Panc1 (cell line): ENCODE data around the gene DLGAP3. TPM values are rescaled to one million over a fixed set of nuclear protein-coding genes. Genes with fewer than 3 reads are reported as not detected.

Source experiments
- ATAC-seq: fragments of 200-7000 bp; cut with Tn5 transposase; 2 replicates; pipeline ENCODE4 v1.9.1; 2020; ENCODE audit warnings: mild to moderate bottlenecking, moderate library complexity
- BruUV-seq: library from RNA; stranded (reverse); fragments of 400-500 nt; replicated peaks from 2 replicates; lab custom pipeline; 2021; lab: Mats Ljungman, UMichigan
- CTCF ChIA-PET: fragments of 300-600 bp; sonication (Branson Sonifier 250); formaldehyde crosslinking; loops from one replicate; lab custom pipeline; 2022; ENCODE audit warnings: antibody characterized with exemption; lab: Charles Lee
- POLR2A ChIA-PET: fragments of 300-600 bp; sonication (Branson Sonifier 250); formaldehyde crosslinking; loops from one replicate; lab custom pipeline; 2022; ENCODE audit warnings: antibody characterized with exemption; lab: Charles Lee
- DNase-seq: peaks from one replicate; pipeline ENCODE4 v3.0.0-alpha.2; 2010; ENCODE audit warnings: low read depth, low spot score
- H3K27ac ChIP-seq: 2 replicates; pipeline ENCODE4 v1.5.1; 2011; ENCODE audit warnings: mild to moderate bottlenecking, low read length, inconsistent platforms
- H3K27me3 ChIP-seq: fragments of 200-500 bp; sonication (Bioruptor generic); 2 replicates; pipeline ENCODE4 v1.6.0; 2014; ENCODE audit warnings: low read length, inconsistent platforms; ENCODE audit not compliant: control insufficient read depth, insufficient read depth
- H3K36me3 ChIP-seq: fragments of 200-500 bp; sonication (Bioruptor generic); 2 replicates; pipeline ENCODE4 v1.5.1; 2014; ENCODE audit warnings: inconsistent platforms, mild to moderate bottlenecking, low read length, moderate library complexity; ENCODE audit not compliant: control insufficient read depth, insufficient read depth
- H3K4me1 ChIP-seq: 2 replicates; pipeline ENCODE4 v1.5.1; 2011; ENCODE audit warnings: inconsistent platforms, mild to moderate bottlenecking, low read length, moderate library complexity; ENCODE audit not compliant: control insufficient read depth, insufficient read depth
- H3K4me3 ChIP-seq, 2 experiments: 2 replicates each; pipeline ENCODE4 v1.5.1; 2011 to 2012; ENCODE audit warnings: low read depth in 2 of 2, low read length in 2 of 2, mild to moderate bottlenecking in 2 of 2, inconsistent platforms in 1 of 2, moderate library complexity in 1 of 2
- H3K9me3 ChIP-seq: fragments of 200-500 bp; sonication (Bioruptor generic); 2 replicates; pipeline ENCODE4 v1.5.1; 2014; ENCODE audit warnings: low read depth, mild to moderate bottlenecking, inconsistent platforms, low read length, moderate library complexity; ENCODE audit not compliant: control insufficient read depth, insufficient read depth
- POLR2AphosphoS5 ChIP-seq: IDR thresholded peaks from 2 replicates; pipeline ENCODE4 v1.6.1; 2012; ENCODE audit warnings: mild to moderate bottlenecking, low read depth, low read length, moderate library complexity
- SIN3A ChIP-seq: IDR thresholded peaks from 2 replicates; pipeline ENCODE4 v1.6.1; 2012; ENCODE audit warnings: low read depth, mild to moderate bottlenecking, low read length, moderate library complexity, borderline replicate concordance; ENCODE audit not compliant: insufficient read depth
- TCF7L2 ChIP-seq: IDR thresholded peaks from 2 replicates; pipeline ENCODE4 v1.6.1; 2011; ENCODE audit warnings: mild to moderate bottlenecking, low read depth, low read length, inconsistent platforms
- in situ Hi-C: cut with HindIII; loops from 2 replicates; pipeline ENCODE4 v1.10.0; 2016; ENCODE audit warnings: low sequenced_read_pairs, low pct_unique_long_range_greater_than_20kb
- intact Hi-C: fragments of 100-400 bp; cut with micrococcal nuclease; formaldehyde crosslinking; loops from one replicate; pipeline ENCODE4 v1.10.0; 2022; ENCODE audit not compliant: unreplicated experiment
- total RNA-seq: library from RNA; stranded (reverse); gene quantifications from one replicate; pipeline ENCODE4 v1.2.1, GENCODE V29; 2021; ENCODE audit not compliant: unreplicated experiment
- TF ChIP-seq, protein P1 (sequence below): fragments of 450-650 bp; IDR thresholded peaks from 2 replicates; pipeline ENCODE4 v1.5.1; 2017; ENCODE audit warnings: mild to moderate bottlenecking
- TF ChIP-seq, protein P2 (sequence below), 2 experiments: IDR thresholded peaks; 2 replicates each; pipeline ENCODE4 v1.6.1; 2011 to 2012; ENCODE audit warnings: low read depth in 2 of 2, control low read depth in 1 of 2, low read length in 1 of 2, mild to moderate bottlenecking in 1 of 2, moderate library complexity in 1 of 2; ENCODE audit not compliant: insufficient read depth in 1 of 2

The DLGAP3 gene
- total RNA-seq, 1 experiment from 2014 or later = 0.87 TPM

DNA sequence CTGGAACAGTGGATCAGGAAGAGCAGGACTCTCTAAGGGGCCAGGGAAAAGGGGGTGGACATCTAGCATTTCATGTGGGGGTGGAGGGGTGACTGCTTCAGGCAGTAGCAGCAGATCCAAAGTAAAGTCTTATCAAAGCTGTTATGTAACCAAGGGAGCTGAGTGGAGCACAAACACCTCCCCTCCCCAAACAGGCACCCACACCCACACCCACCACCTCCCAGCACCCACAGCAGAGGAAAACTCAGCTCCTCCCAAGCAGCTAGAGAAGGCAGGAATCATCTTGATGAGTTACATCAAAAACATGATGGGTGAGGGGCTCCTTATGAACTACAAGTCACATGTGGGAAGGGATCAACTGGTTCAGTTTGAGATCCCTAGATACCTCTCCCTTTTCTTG is 6.0 kb downstream of the DLGAP3 start:
- no peaks in the 10 kb centered on the region for H3K4me1 ChIP-seq
- intact Hi-C loops = no loop called here
- TF ChIP-seq, protein P1, sequence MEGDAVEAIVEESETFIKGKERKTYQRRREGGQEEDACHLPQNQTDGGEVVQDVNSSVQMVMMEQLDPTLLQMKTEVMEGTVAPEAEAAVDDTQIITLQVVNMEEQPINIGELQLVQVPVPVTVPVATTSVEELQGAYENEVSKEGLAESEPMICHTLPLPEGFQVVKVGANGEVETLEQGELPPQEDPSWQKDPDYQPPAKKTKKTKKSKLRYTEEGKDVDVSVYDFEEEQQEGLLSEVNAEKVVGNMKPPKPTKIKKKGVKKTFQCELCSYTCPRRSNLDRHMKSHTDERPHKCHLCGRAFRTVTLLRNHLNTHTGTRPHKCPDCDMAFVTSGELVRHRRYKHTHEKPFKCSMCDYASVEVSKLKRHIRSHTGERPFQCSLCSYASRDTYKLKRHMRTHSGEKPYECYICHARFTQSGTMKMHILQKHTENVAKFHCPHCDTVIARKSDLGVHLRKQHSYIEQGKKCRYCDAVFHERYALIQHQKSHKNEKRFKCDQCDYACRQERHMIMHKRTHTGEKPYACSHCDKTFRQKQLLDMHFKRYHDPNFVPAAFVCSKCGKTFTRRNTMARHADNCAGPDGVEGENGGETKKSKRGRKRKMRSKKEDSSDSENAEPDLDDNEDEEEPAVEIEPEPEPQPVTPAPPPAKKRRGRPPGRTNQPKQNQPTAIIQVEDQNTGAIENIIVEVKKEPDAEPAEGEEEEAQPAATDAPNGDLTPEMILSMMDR = no peak
- no peak for TF ChIP-seq TCF7L2
- TF ChIP-seq, protein P2, sequence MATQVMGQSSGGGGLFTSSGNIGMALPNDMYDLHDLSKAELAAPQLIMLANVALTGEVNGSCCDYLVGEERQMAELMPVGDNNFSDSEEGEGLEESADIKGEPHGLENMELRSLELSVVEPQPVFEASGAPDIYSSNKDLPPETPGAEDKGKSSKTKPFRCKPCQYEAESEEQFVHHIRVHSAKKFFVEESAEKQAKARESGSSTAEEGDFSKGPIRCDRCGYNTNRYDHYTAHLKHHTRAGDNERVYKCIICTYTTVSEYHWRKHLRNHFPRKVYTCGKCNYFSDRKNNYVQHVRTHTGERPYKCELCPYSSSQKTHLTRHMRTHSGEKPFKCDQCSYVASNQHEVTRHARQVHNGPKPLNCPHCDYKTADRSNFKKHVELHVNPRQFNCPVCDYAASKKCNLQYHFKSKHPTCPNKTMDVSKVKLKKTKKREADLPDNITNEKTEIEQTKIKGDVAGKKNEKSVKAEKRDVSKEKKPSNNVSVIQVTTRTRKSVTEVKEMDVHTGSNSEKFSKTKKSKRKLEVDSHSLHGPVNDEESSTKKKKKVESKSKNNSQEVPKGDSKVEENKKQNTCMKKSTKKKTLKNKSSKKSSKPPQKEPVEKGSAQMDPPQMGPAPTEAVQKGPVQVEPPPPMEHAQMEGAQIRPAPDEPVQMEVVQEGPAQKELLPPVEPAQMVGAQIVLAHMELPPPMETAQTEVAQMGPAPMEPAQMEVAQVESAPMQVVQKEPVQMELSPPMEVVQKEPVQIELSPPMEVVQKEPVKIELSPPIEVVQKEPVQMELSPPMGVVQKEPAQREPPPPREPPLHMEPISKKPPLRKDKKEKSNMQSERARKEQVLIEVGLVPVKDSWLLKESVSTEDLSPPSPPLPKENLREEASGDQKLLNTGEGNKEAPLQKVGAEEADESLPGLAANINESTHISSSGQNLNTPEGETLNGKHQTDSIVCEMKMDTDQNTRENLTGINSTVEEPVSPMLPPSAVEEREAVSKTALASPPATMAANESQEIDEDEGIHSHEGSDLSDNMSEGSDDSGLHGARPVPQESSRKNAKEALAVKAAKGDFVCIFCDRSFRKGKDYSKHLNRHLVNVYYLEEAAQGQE (IDR thresholded peaks at IDR 0.05; ENCODE audit: insufficient read depth in 1 of 2, low read depth in 2 of 2, low read length in 1 of 2) = no peak
- TF ChIP-seq SIN3A = no peak
- TF ChIP-seq POLR2AphosphoS5 = no peak
- no TSS peak for BruUV-seq
- H3K27ac ChIP-seq = no peak overlapping the region
- CTCF ChIA-PET = no interaction called here
- no peaks in the 10 kb centered on the region for H3K9me3 ChIP-seq
- in situ Hi-C loops = no loop called here
- H3K27me3 ChIP-seq = peaks cover 24% of the 10 kb centered on the region
- POLR2A ChIA-PET = no interaction called here
- H3K36me3 ChIP-seq = no peaks in the 10 kb centered on the region
- ATAC-seq (no peak), DNase-seq (no peak)
- H3K4me3 ChIP-seq = no peak overlapping the region

DNA sequence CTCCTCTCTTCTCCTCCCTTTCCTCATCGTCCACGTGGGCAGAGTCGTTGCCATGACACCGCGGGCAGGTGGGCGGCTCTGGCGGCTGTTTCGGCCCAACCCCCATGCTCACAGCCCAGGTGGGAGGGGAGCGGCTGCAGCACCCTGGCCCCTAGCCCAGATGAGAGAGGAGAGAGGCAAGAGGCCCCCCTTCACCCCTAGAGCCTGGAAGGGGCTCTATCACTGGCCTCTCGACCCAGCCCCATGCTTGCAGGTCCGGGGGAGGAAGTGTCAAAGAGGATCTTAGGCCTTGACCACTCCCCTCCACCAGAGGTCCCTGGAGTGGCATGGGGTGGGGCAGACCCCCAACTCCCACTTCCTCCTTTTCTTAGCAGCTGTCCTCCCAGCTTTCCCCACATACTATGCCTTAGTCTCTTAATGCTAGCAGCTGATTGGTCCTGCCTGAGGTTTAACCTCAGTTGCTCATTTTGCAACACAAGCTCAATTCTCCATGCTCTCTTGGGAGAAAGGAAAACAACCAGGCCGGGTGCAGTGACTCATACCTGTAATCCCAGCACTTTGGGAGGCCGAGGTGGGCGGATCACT is 10.4 kb downstream of the DLGAP3 start:
- in situ Hi-C loops (no loop called here), intact Hi-C loops (no loop called here)
- no peaks in the 10 kb centered on the region for H3K9me3 ChIP-seq
- TF ChIP-seq TCF7L2 (no peak), POLR2AphosphoS5 (no peak), SIN3A (no peak)
- TF ChIP-seq, protein P1 = no peak
- TF ChIP-seq, protein P2 (IDR thresholded peaks at IDR 0.05; ENCODE audit: insufficient read depth in 1 of 2, low read depth in 2 of 2, low read length in 1 of 2) = no peak
- H3K36me3 ChIP-seq = no peaks in the 10 kb centered on the region
- ATAC-seq = no peak
- no peak for DNase-seq
- CTCF ChIA-PET = no interaction called here
- peaks cover 9% of the 10 kb centered on the region for H3K27me3 ChIP-seq
- H3K27ac ChIP-seq = no peak overlapping the region
- H3K4me3 ChIP-seq = no peak overlapping the region
- H3K4me1 ChIP-seq = no peaks in the 10 kb centered on the region
- POLR2A ChIA-PET = no interaction called here
- BruUV-seq = no TSS peak
